ENCODE data around the gene DOK5. TPM values are rescaled to one million over a fixed set of nuclear protein-coding genes. Genes with fewer than 3 reads are reported as not detected.

DOK5 gene
- total RNA-seq, 2 experiments from 2014 or later = not detected

DNA sequence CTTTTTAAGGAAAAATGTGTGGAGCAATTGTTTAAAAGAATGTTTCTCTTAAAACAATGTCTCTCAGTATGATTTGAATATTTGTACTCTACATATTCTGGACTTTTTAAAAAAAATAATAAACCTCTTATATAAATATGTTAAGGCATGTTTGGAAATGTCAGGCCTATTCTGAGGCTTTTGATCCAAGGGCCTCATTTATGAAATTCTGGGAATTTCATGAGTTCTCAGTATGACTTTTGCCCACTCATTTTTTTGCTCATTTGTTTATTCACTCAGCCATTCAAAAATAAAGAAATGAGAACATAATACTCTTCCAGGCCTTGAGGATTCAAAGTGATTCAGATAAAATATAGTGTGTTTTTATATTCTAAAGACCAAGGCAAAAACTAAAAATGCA is 60.4 kb downstream of the DOK5 start:
- Histone ChIP-seq H3K4me2 (ENCODE audit: low read length) (no peak overlapping the region), H3K79me2 (ENCODE audit: insufficient read depth, low read depth, low read length) (no peaks in the 10 kb centered on the region), H4K20me1 (ENCODE audit: insufficient read depth, low read length) (no peaks in the 10 kb centered on the region), H3K9me2 (ENCODE audit: insufficient read depth, low read length) (0 out of 2 replicates have a peak, but pooled peaks cover 2% of the 10 kb centered on the region), H3K9me3 (ENCODE audit: low read length) (no peaks in the 10 kb centered on the region), H3K4me3 (ENCODE audit: low read depth, low read length, poor library complexity, severe bottlenecking) (no peak overlapping the region), H2AFZ (ENCODE audit: low read length) (no peak overlapping the region), H3K4me1 (ENCODE audit: insufficient read depth, low read length, poor library complexity, severe bottlenecking) (no peaks in the 10 kb centered on the region), H3K27ac (ENCODE audit: low read depth, low read length, poor library complexity, severe bottlenecking) (no peak overlapping the region), H3K36me3 (ENCODE audit: insufficient read depth, low read length) (no peaks in the 10 kb centered on the region)
- intact Hi-C loops (cut with micrococcal nuclease; ENCODE audit: unreplicated experiment) = no loop called here
- BruUV-seq (replicated peaks) = no TSS peak
- ChIA-PET POLR2A (no interaction called here), CTCF (ENCODE audit: unreplicated experiment) (no interaction called here)
- no peak for DNase-seq (ENCODE audit: low spot score)
- TF ChIP-seq, protein P1, sequence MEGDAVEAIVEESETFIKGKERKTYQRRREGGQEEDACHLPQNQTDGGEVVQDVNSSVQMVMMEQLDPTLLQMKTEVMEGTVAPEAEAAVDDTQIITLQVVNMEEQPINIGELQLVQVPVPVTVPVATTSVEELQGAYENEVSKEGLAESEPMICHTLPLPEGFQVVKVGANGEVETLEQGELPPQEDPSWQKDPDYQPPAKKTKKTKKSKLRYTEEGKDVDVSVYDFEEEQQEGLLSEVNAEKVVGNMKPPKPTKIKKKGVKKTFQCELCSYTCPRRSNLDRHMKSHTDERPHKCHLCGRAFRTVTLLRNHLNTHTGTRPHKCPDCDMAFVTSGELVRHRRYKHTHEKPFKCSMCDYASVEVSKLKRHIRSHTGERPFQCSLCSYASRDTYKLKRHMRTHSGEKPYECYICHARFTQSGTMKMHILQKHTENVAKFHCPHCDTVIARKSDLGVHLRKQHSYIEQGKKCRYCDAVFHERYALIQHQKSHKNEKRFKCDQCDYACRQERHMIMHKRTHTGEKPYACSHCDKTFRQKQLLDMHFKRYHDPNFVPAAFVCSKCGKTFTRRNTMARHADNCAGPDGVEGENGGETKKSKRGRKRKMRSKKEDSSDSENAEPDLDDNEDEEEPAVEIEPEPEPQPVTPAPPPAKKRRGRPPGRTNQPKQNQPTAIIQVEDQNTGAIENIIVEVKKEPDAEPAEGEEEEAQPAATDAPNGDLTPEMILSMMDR (conservative IDR thresholded peaks at IDR 0.05; ENCODE audit: low read length) = no peak
- no peak for TF ChIP-seq EZH2phosphoT487 (IDR thresholded peaks at IDR 0.05; ENCODE audit: borderline replicate concordance, low read depth, low read length)

DNA sequence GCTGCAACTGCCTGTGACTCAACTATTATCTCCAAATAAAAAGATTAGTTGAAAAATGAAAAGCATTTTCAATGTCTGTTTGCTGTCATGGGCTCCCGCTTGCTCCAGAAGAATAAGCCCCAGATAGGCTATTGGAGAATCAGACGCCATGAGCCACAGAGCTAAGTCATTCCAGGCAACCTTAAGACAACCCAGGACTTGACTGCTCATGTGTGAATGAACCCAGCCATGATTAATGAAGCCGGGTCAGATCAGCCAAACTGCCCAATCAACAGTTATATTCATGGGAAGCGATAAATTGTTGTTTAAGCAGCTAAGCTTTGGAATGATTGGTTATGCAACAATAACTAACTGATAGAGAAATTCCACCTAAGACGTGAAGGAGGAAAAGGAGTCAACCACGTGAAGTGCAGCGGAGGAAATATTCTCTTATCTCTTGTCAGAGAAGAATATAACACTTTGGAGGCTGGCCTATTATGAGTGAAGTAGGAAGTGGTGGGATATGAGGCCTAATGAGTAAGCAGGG is 64.2 kb downstream of the DOK5 start:
- H3K9me2 ChIP-seq (ENCODE audit: insufficient read depth, low read length) = 0 out of 2 replicates have a peak, but pooled peaks cover 2% of the 10 kb centered on the region
- H3K79me2 ChIP-seq (ENCODE audit: insufficient read depth, low read depth, low read length) = no peaks in the 10 kb centered on the region
- intact Hi-C loops (cut with micrococcal nuclease; ENCODE audit: unreplicated experiment) = no loop called here
- no TSS peak for BruUV-seq (replicated peaks)
- H3K27ac ChIP-seq (ENCODE audit: low read depth, low read length, poor library complexity, severe bottlenecking) = no peak overlapping the region
- no peak for DNase-seq (ENCODE audit: low spot score)
- ChIA-PET POLR2A (no interaction called here), CTCF (ENCODE audit: unreplicated experiment) (no interaction called here)
- no peak overlapping the region for H2AFZ ChIP-seq (ENCODE audit: low read length)
- H3K9me3 ChIP-seq (ENCODE audit: low read length) = no peaks in the 10 kb centered on the region
- no peaks in the 10 kb centered on the region for H3K36me3 ChIP-seq (ENCODE audit: insufficient read depth, low read length)
- no peaks in the 10 kb centered on the region for H4K20me1 ChIP-seq (ENCODE audit: insufficient read depth, low read length)
- TF ChIP-seq EZH2phosphoT487 (IDR thresholded peaks at IDR 0.05; ENCODE audit: borderline replicate concordance, low read depth, low read length) = no peak
- TF ChIP-seq, protein P1 (conservative IDR thresholded peaks at IDR 0.05; ENCODE audit: low read length) = no peak
- no peaks in the 10 kb centered on the region for H3K4me1 ChIP-seq (ENCODE audit: insufficient read depth, low read length, poor library complexity, severe bottlenecking)
- H3K4me3 ChIP-seq (ENCODE audit: low read depth, low read length, poor library complexity, severe bottlenecking) = no peak overlapping the region
- no peak overlapping the region for H3K4me2 ChIP-seq (ENCODE audit: low read length)

DNA sequence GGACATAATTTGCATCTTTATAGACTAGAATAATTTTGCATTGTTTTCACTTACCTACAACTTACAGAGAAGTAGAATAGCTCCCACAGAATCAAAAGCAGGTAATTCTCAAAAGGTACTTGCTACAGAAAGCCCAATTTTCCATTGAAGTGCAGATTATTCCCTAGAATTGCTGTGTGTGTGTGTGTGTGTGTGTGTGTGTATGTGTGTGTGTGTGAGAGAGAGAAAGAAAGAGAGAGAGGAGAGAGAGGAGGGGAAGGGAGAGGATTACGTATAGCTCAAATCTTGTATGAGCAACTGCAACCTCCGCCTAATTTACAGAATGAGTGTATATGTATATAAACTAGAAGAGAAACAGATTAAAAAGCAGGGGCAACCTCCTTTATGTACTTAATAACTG is 68.0 kb downstream of the DOK5 start:
- Histone ChIP-seq H3K36me3 (ENCODE audit: insufficient read depth, low read length) (no peaks in the 10 kb centered on the region), H3K79me2 (ENCODE audit: insufficient read depth, low read depth, low read length) (no peaks in the 10 kb centered on the region), H2AFZ (ENCODE audit: low read length) (no peak overlapping the region), H3K27ac (ENCODE audit: low read depth, low read length, poor library complexity, severe bottlenecking) (no peak overlapping the region), H3K9me2 (ENCODE audit: insufficient read depth, low read length) (no peaks in the 10 kb centered on the region), H3K4me3 (ENCODE audit: low read depth, low read length, poor library complexity, severe bottlenecking) (no peak overlapping the region), H3K4me2 (ENCODE audit: low read length) (no peak overlapping the region), H4K20me1 (ENCODE audit: insufficient read depth, low read length) (no peaks in the 10 kb centered on the region), H3K4me1 (ENCODE audit: insufficient read depth, low read length, poor library complexity, severe bottlenecking) (no peaks in the 10 kb centered on the region), H3K9me3 (ENCODE audit: low read length) (no peaks in the 10 kb centered on the region)
- ChIA-PET CTCF (ENCODE audit: unreplicated experiment) (no interaction called here), POLR2A (no interaction called here)
- intact Hi-C loops (cut with micrococcal nuclease; ENCODE audit: unreplicated experiment) = no loop called here
- BruUV-seq (replicated peaks) = no TSS peak
- TF ChIP-seq EZH2phosphoT487 (IDR thresholded peaks at IDR 0.05; ENCODE audit: borderline replicate concordance, low read depth, low read length) = no peak
- TF ChIP-seq, protein P1 (conservative IDR thresholded peaks at IDR 0.05; ENCODE audit: low read length) = no peak
- DNase-seq (ENCODE audit: low spot score) = no peak

Data from OCI-LY7 (cell line).